HepG2 (cell line): ENCODE measurements around the gene ZBTB37. TPM values are rescaled to one million over a fixed set of nuclear protein-coding genes. Genes with fewer than 3 reads are reported as not detected.
A peak's percentile ranks its signal among the peaks of the same experiment; 100 is the strongest.

Experiments
- GFI1 ChIP-seq: sonication (generic); formaldehyde crosslinking; IDR thresholded peaks from 2 replicates; pipeline ENCODE4 v1.5.0; 2020; ENCODE audit warnings: missing genetic modification reagents, mild to moderate bottlenecking, borderline replicate concordance
- HNRNPUL1 ChIP-seq: fragments of 200-400 bp; formaldehyde crosslinking; IDR thresholded peaks from 2 replicates; pipeline ENCODE4 v1.6.1; 2017; ENCODE audit warnings: low read depth, mild to moderate bottlenecking, low read length, moderate library complexity
- KAT8 ChIP-seq: IDR thresholded peaks from 2 replicates; pipeline ENCODE4 v1.6.1; 2016; ENCODE audit warnings: missing genetic modification reagents, missing compliant biosample characterization
- KLF11 ChIP-seq: IDR thresholded peaks from 2 replicates; pipeline ENCODE4 v1.6.1; 2016; ENCODE audit warnings: missing compliant biosample characterization
- MEF2D ChIP-seq: sonication (generic); formaldehyde crosslinking; IDR thresholded peaks from 2 replicates; pipeline ENCODE4 v1.5.1; 2020; ENCODE audit warnings: mild to moderate bottlenecking, missing genetic modification reagents
- MIXL1 ChIP-seq: IDR thresholded peaks from 2 replicates; pipeline ENCODE4 v1.6.1; 2016
- MTA1 ChIP-seq: sonication (generic); formaldehyde crosslinking; IDR thresholded peaks from 2 replicates; pipeline ENCODE4 v1.4.0; 2020; ENCODE audit warnings: missing genetic modification reagents, mild to moderate bottlenecking, borderline replicate concordance
- NCOA1 ChIP-seq: sonication (generic); formaldehyde crosslinking; IDR thresholded peaks from 2 replicates; pipeline ENCODE4 v1.9.0; 2021; ENCODE audit warnings: missing genetic modification reagents
- SSRP1 ChIP-seq: IDR thresholded peaks from 2 replicates; pipeline ENCODE4 v1.6.1; 2016; ENCODE audit warnings: control low read depth
- ZNF3 ChIP-seq: IDR thresholded peaks from 2 replicates; pipeline ENCODE4 v1.7.0; 2017; ENCODE audit warnings: inconsistent platforms
- ZNF777 ChIP-seq: sonication (generic); formaldehyde crosslinking; IDR thresholded peaks from 2 replicates; pipeline ENCODE4 v1.4.0; 2020; ENCODE audit warnings: missing genetic modification reagents
- polyA plus RNA-seq, 8 experiments: library from polyadenylated mRNA; depleted of rRNA in 3 of 8; stranded (reverse) in 7 of 8; unstranded in 1 of 8; fragments of >200 nt; fragmentation: Illumina TruSeq in 4 of 8; extraction: Trizol in 4 of 8; gene quantifications; 2 replicates each; pipeline versions ENCODE4 v1.2.1 to v1.2.3, GENCODE V29; 2011 to 2016; ENCODE audit warnings: low read depth in 4 of 8, missing spikeins in 1 of 8, mixed read lengths in 1 of 8; ENCODE audit not compliant: insufficient read depth in 1 of 8
- total RNA-seq, 5 experiments: library from RNA; depleted of rRNA; stranded (reverse); fragments of >200 nt; fragmentation: Illumina TruSeq; extraction: Trizol; gene quantifications; 2 replicates each; pipeline ENCODE4 v1.2.3, GENCODE V29; 2016; ENCODE audit warnings: low read depth in 1 of 5
- TF ChIP-seq, protein P1 (sequence below), 2 experiments: fragments of 450-650 bp in 1 of 2; sonication (generic) in 1 of 2; formaldehyde crosslinking in 1 of 2; IDR thresholded peaks; 2 replicates each; pipeline versions ENCODE4 v1.6.1 to v1.8.0; 2016 to 2022; ENCODE audit warnings: antibody characterized with exemption in 1 of 2, mild to moderate bottlenecking in 1 of 2, missing genetic modification reagents in 1 of 2
- TF ChIP-seq, protein P2 (sequence below): sonication (generic); formaldehyde crosslinking; IDR thresholded peaks from 2 replicates; pipeline ENCODE4 v1.4.0; 2020; ENCODE audit warnings: missing genetic modification reagents
- TF ChIP-seq, protein P3 (sequence below): IDR thresholded peaks from 2 replicates; pipeline ENCODE4 v1.6.1; 2012; ENCODE audit warnings: inconsistent platforms
- TF ChIP-seq, protein P4 (sequence below): sonication (generic); formaldehyde crosslinking; IDR thresholded peaks from 2 replicates; pipeline ENCODE4 v1.5.0; 2020; ENCODE audit warnings: mild to moderate bottlenecking, missing genetic modification reagents

ZBTB37 gene
- total and polyA plus RNA-seq, 2 of the 13 experiments (the other 11 are each of a cell fraction or from before 2014, with no cell fraction given) = 2.6 to 7.7 TPM

DNA sequence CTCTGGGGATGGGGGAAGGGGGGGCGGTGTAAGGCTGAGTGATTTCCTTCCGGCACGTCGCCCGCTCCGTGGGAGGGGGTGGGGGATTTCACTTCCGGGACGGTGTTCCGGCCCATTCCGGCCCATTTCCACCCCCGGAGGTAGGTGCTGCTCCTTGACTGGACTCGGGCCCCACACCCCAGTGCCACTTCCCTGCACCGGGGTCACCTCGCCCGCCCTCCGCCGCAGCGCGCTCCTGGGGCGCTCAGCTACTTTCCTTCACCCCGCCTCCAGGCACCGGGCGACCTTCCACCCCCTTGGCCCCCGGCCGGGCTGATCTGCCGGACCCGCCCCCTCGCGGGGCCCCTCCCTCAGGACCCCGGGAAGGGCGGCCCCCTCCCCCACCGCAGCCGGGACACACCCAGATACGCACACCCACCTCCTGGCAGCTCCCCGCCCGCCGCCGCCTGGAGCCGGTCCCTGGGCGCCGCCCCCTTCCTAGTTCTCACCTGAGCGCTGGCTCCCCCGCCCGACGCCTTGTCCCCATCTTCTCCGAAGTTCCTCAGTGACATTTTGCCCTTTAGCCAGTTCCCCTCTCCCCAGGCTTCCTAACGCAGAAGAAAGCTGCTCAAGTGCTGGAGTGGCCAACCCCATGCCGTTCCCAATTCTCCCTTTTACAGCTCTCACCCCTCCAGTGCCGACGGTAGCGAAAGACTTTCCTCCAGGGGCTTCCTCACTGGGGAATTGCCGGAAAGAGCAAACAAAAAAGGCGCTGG lies at the start of gene ZBTB37 (continued):
- TF ChIP-seq, protein P1, sequence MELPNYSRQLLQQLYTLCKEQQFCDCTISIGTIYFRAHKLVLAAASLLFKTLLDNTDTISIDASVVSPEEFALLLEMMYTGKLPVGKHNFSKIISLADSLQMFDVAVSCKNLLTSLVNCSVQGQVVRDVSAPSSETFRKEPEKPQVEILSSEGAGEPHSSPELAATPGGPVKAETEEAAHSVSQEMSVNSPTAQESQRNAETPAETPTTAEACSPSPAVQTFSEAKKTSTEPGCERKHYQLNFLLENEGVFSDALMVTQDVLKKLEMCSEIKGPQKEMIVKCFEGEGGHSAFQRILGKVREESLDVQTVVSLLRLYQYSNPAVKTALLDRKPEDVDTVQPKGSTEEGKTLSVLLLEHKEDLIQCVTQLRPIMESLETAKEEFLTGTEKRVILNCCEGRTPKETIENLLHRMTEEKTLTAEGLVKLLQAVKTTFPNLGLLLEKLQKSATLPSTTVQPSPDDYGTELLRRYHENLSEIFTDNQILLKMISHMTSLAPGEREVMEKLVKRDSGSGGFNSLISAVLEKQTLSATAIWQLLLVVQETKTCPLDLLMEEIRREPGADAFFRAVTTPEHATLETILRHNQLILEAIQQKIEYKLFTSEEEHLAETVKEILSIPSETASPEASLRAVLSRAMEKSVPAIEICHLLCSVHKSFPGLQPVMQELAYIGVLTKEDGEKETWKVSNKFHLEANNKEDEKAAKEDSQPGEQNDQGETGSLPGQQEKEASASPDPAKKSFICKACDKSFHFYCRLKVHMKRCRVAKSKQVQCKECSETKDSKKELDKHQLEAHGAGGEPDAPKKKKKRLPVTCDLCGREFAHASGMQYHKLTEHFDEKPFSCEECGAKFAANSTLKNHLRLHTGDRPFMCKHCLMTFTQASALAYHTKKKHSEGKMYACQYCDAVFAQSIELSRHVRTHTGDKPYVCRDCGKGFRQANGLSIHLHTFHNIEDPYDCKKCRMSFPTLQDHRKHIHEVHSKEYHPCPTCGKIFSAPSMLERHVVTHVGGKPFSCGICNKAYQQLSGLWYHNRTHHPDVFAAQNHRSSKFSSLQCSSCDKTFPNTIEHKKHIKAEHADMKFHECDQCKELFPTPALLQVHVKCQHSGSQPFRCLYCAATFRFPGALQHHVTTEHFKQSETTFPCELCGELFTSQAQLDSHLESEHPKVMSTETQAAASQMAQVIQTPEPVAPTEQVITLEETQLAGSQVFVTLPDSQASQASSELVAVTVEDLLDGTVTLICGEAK (IDR thresholded peaks at IDR 0.05) = peak; percentile 28; the same call in 1 of the 2 replicates
- TF ChIP-seq, protein P1 (CRISPR knock-in tag; IDR thresholded peaks at IDR 0.05) = no peak
- no peak for TF ChIP-seq NCOA1 (CRISPR knock-in tag)
- no peak; the same call in 1 of the 2 replicates for TF ChIP-seq MEF2D
- TF ChIP-seq ZNF777 (CRISPR knock-in tag) = peak; percentile 39
- TF ChIP-seq KLF11 = no peak
- TF ChIP-seq SSRP1 (CRISPR knock-in tag) = no peak
- no peak; the same call in 1 of the 2 replicates for TF ChIP-seq MTA1
- peak; percentile 68; the same call in 1 of the 2 replicates for TF ChIP-seq GFI1 (CRISPR knock-in tag)
- TF ChIP-seq, protein P2, sequence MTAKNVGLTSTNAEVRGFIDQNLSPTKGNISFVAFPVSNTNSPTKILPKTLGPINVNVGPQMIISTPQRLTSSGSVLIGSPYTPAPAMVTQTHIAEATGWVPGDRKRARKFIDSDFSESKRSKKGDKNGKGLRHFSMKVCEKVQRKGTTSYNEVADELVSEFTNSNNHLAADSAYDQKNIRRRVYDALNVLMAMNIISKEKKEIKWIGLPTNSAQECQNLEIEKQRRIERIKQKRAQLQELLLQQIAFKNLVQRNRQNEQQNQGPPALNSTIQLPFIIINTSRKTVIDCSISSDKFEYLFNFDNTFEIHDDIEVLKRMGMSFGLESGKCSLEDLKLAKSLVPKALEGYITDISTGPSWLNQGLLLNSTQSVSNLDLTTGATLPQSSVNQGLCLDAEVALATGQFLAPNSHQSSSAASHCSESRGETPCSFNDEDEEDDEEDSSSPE (CRISPR knock-in tag) = 0 out of 2 replicates have a peak, but pooled peaks have one; percentile 6
- no peak for TF ChIP-seq HNRNPUL1
- TF ChIP-seq MIXL1 (CRISPR knock-in tag) = no peak
- TF ChIP-seq, protein P3, sequence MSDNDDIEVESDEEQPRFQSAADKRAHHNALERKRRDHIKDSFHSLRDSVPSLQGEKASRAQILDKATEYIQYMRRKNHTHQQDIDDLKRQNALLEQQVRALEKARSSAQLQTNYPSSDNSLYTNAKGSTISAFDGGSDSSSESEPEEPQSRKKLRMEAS = peak; percentile 9; the same call in 1 of the 2 replicates
- TF ChIP-seq ZNF3 (CRISPR knock-in tag) = no peak
- TF ChIP-seq, protein P4, sequence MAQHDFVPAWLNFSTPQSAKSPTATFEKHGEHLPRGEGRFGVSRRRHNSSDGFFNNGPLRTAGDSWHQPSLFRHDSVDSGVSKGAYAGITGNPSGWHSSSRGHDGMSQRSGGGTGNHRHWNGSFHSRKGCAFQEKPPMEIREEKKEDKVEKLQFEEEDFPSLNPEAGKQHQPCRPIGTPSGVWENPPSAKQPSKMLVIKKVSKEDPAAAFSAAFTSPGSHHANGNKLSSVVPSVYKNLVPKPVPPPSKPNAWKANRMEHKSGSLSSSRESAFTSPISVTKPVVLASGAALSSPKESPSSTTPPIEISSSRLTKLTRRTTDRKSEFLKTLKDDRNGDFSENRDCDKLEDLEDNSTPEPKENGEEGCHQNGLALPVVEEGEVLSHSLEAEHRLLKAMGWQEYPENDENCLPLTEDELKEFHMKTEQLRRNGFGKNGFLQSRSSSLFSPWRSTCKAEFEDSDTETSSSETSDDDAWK (CRISPR knock-in tag) = no peak
- no peak; the same call in none of the 2 replicates for TF ChIP-seq KAT8 (CRISPR knock-in tag)
